ENCODE data around the gene TBRG4. TPM values are rescaled to one million over a fixed set of nuclear protein-coding genes. Genes with fewer than 3 reads are reported as not detected.
A peak's percentile ranks its signal among the peaks of the same experiment; 100 is the strongest.
"Not testable (repeated sequence)": the region's sequence is repeated elsewhere in the genome, so short reads cannot be mapped to it uniquely, and the experiment has no call there.

Gene TBRG4
- total RNA-seq, 1 donor from 2014 or later: 40.2 TPM

- no peak for DNase-seq (ENCODE audit: low spot score)
- no peak for ATAC-seq
These were observed 6.8 kb upstream of the TBRG4 start for GRCh38 chr7:45118292-45118691.

- DNase-seq (ENCODE audit: low spot score): no peak
- ATAC-seq: no peak
These were observed 6.1 kb upstream of the TBRG4 start for GRCh38 chr7:45117582-45117981.

- no peak for DNase-seq (ENCODE audit: low spot score)
- no peak for ATAC-seq
These were observed 4.6 kb upstream of the TBRG4 start for GRCh38 chr7:45116048-45116447.

- ATAC-seq: no peak
- DNase-seq (ENCODE audit: low spot score): no peak
These were observed 3.4 kb upstream of the TBRG4 start for GRCh38 chr7:45114926-45115325.

- not testable (repeated sequence) for DNase-seq (ENCODE audit: low spot score); ATAC-seq
These were observed 2.8 kb upstream of the TBRG4 start for GRCh38 chr7:45114257-45114656.

- DNase-seq (ENCODE audit: low spot score): no peak
- ATAC-seq: no peak
These were observed 1.2 kb upstream of the TBRG4 start for GRCh38 chr7:45112648-45113047.

- DNase-seq (ENCODE audit: low spot score): no peak
- ATAC-seq: no peak
These were observed 2.6 kb downstream of the TBRG4 start for GRCh38 chr7:45108863-45109262.

- ATAC-seq (no peak), DNase-seq (ENCODE audit: low spot score) (no peak)
These were observed 4.1 kb downstream of the TBRG4 start for GRCh38 chr7:45107356-45107755.

- ATAC-seq: no peak
These were observed 4.7 kb downstream of the TBRG4 start for GRCh38 chr7:45106820-45107219.

GRCh38 chr7:45105588-45106188, 5.8 kb downstream of the TBRG4 start:
- ATAC-seq (no peak), DNase-seq (ENCODE audit: low spot score) (no peak)

More at GRCh38 chr7:45106820-45107219, 4.7 kb downstream of the TBRG4 start:
- DNase-seq (ENCODE audit: low spot score): no peak

- DNase-seq (ENCODE audit: low spot score) (no peak), ATAC-seq (no peak)
These were observed 6.5 kb downstream of the TBRG4 start for GRCh38 chr7:45104844-45105587.

GRCh38 chr7:45103958-45104843, 7.3 kb downstream of the TBRG4 start:
- DNase-seq (ENCODE audit: low spot score) (no peak), ATAC-seq (no peak)

GRCh38 chr7:45102785-45103712, 8.4 kb downstream of the TBRG4 start:
- DNase-seq (ENCODE audit: low spot score) (no peak), ATAC-seq (no peak)

GRCh38 chr7:45101748-45102147, 9.7 kb downstream of the TBRG4 start:
- DNase-seq (ENCODE audit: low spot score): no peak
- ATAC-seq: no peak

GRCh38 chr7:45100761-45101480, 10.6 kb downstream of the TBRG4 start:
- DNase-seq (ENCODE audit: low spot score) (no peak), ATAC-seq (no peak)

- DNase-seq (ENCODE audit: low spot score): no peak
- ATAC-seq: no peak
These were observed 11.4 kb downstream of the TBRG4 start for GRCh38 chr7:45099891-45100760.

GRCh38 chr7:45098983-45099839, 12.3 kb downstream of the TBRG4 start:
- peak; percentile 31 for ATAC-seq
- DNase-seq (ENCODE audit: low spot score): no peak

GRCh38 chr7:45092931-45093235, 18.6 kb downstream of the TBRG4 start:
- DNase-seq (ENCODE audit: low spot score) (no peak), ATAC-seq (no peak)
